Measurements from ENCODE around the gene LDLRAD2. TPM values are rescaled to one million over a fixed set of nuclear protein-coding genes. Genes with fewer than 3 reads are reported as not detected.

LDLRAD2 gene
- polyA plus RNA-seq, 2 of the 4 experiments (the other 2 are of a cell fraction) = 0.08 TPM; not detected in 1

DNA sequence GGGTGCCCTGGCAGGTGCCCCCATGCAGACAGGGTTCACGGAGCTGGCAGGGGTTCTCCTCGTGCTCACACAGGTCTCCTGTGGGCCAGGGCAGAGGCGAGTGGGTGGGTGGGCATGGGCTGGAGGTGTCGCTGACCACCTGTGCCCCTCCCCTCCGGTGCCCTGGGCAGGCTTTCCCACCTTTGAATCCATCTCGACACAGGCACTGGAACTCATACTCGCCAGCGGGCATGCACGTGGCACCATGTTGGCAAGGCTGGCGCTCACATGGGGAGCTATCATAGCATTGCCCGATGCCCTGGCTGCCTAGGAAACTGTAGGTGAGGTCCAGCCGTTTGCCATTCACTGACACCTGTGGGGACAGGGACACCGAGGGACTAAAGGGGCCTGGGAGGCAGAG is 16.0 kb downstream of the LDLRAD2 start:
- Histone ChIP-seq H3K4me2 (no peak overlapping the region), H3K4me1 (no peaks in the 10 kb centered on the region), H3K27ac (no peak overlapping the region), H3K9me3 (no peaks in the 10 kb centered on the region), H3K4me3 (no peak overlapping the region)
- FAIRE-seq = no peak
- no peak for TF ChIP-seq TP53 (CRISPR knock-in tag; IDR thresholded peaks at IDR 0.05)
- TF ChIP-seq FOSB (CRISPR knock-in tag; IDR thresholded peaks at IDR 0.05) = no peak
- no peak for TF ChIP-seq GATA3 (IDR thresholded peaks at IDR 0.05; ENCODE audit: borderline replicate concordance)
- no peak for TF ChIP-seq SREBF2 (IDR thresholded peaks at IDR 0.05)
- no peak for TF ChIP-seq JUNB (IDR thresholded peaks at IDR 0.05)
- no peak for TF ChIP-seq EP300 (IDR thresholded peaks at IDR 0.05)
- TF ChIP-seq ELK1 (IDR thresholded peaks at IDR 0.05; ENCODE audit: low read depth, low read length) = no peak
- no peak for TF ChIP-seq NPAS2 (CRISPR knock-in tag; IDR thresholded peaks at IDR 0.05; ENCODE audit: borderline replicate concordance)
- no peak for ATAC-seq
- no peak for DNase-seq (ENCODE audit: low read depth in 1 of 2, low spot score in 1 of 2)
- ChIA-PET POLR2A (no interaction called here), CTCF (interaction anchor here (0.6 kb wide), 1 partner anchor 257 kb away, joined by 3 read pairs; no protein-coding TSS in a partner anchor)
- WGBS (ENCODE audit: missing lambda C conversion rate) = 93% methylated on average over 9 of the region's 13 CpGs

GRCh38 chr1:21828506-21829210 is 16.6 kb downstream of the LDLRAD2 start:
- no peak for ATAC-seq
- Histone ChIP-seq H3K4me1 (no peaks in the 10 kb centered on the region), H3K9me3 (peaks cover 1% of the 10 kb centered on the region; the same call in 1 of the 3 replicates), H3K27ac (no peak overlapping the region), H3K4me3 (no peak overlapping the region), H3K4me2 (no peak overlapping the region)
- no peak for FAIRE-seq
- TF ChIP-seq HOXB13 (CRISPR knock-in tag; IDR thresholded peaks at IDR 0.05; ENCODE audit: low read depth) = no peak
- no peak for TF ChIP-seq CBX8 (IDR thresholded peaks at IDR 0.05)
- no peak for TF ChIP-seq RARB (CRISPR knock-in tag; IDR thresholded peaks at IDR 0.05)
- TF ChIP-seq ZFP36 (IDR thresholded peaks at IDR 0.05; ENCODE audit: borderline replicate concordance, partially characterized antibody) = no peak
- TF ChIP-seq, protein P1, sequence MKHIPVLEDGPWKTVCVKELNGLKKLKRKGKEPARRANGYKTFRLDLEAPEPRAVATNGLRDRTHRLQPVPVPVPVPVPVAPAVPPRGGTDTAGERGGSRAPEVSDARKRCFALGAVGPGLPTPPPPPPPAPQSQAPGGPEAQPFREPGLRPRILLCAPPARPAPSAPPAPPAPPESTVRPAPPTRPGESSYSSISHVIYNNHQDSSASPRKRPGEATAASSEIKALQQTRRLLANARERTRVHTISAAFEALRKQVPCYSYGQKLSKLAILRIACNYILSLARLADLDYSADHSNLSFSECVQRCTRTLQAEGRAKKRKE (CRISPR knock-in tag; IDR thresholded peaks at IDR 0.05; ENCODE audit: low read depth) = no peak
- TF ChIP-seq ZSCAN20 (CRISPR knock-in tag; IDR thresholded peaks at IDR 0.05) = no peak
- TF ChIP-seq ESRRA (IDR thresholded peaks at IDR 0.05; ENCODE audit: borderline replicate concordance, low read length) = no peak
- no peak for TF ChIP-seq HOXB5 (CRISPR knock-in tag; IDR thresholded peaks at IDR 0.05)
- no peak for TF ChIP-seq HEYL (CRISPR knock-in tag; IDR thresholded peaks at IDR 0.05)
- no peak for TF ChIP-seq PBX3 (IDR thresholded peaks at IDR 0.05)
- TF ChIP-seq JUNB (IDR thresholded peaks at IDR 0.05) = no peak
- no peak for TF ChIP-seq POLR2AphosphoS2 (conservative IDR thresholded peaks at IDR 0.05; ENCODE audit: low read length)
- TF ChIP-seq BCL3 (IDR thresholded peaks at IDR 0.05) = no peak
- DNase-seq (ENCODE audit: low read depth in 1 of 2, low spot score in 1 of 2) = no peak
- CTCF ChIA-PET = no interaction called here
- WGBS (ENCODE audit: missing lambda C conversion rate) = 95% methylated on average over 11 of the region's 28 CpGs
- POLR2A ChIA-PET = no interaction called here

DNA sequence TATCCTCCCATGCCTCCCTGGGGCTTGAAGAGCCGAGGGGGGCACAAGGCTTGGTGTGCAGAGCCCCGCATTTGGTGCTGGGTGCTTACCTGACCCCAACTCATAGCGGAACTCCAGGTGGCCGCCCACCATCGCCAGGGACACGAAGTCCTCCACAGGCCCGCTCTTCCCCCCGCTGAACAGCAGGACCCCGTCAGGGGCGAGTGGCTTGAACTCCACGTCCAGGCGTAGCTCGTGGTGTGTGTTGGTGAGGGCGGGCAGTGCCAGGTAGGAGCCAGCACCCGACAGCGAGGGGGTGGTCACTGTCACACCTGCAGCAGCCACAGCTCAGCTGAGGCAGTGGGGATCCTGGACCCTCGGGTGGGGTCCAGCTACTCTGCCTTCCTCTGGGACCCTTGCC is 17.2 kb downstream of the LDLRAD2 start:
- ChIA-PET CTCF (no interaction called here), POLR2A (no interaction called here)
- WGBS (ENCODE audit: missing lambda C conversion rate) = 89% methylated on average over 12 of the region's 17 CpGs

More for the DNA sequence above, 17.2 kb downstream of the LDLRAD2 start:
- H3K27ac ChIP-seq = no peak overlapping the region
- no peak for DNase-seq (ENCODE audit: low read depth in 1 of 2, low spot score in 1 of 2)
- H3K4me1 ChIP-seq = no peaks in the 10 kb centered on the region
- no peak overlapping the region for H3K4me2 ChIP-seq
- H3K9me3 ChIP-seq = peaks cover 8% of the 10 kb centered on the region
- TF ChIP-seq ZSCAN20 (CRISPR knock-in tag; IDR thresholded peaks at IDR 0.05) = no peak
- no peak for TF ChIP-seq ELK1 (IDR thresholded peaks at IDR 0.05; ENCODE audit: low read depth, low read length)
- TF ChIP-seq HOXB5 (CRISPR knock-in tag; IDR thresholded peaks at IDR 0.05) = no peak
- no peak for FAIRE-seq
- ATAC-seq = no peak
- no peak overlapping the region for H3K4me3 ChIP-seq

All from A549 (cell line).